Neural progenitor cell (in vitro differentiated cells): ENCODE results near the gene SLC9C2. TPM values are rescaled to one million over a fixed set of nuclear protein-coding genes. Genes with fewer than 3 reads are reported as not detected.
A peak's percentile ranks its signal among the peaks of the same experiment; 100 is the strongest.

Source experiments
- DNase-seq: peaks from one replicate; pipeline ENCODE4 v3.0.0-alpha.2; 2016; ENCODE audit warnings: low spot score
- H2AFZ ChIP-seq: fragments of 200-600 bp; sonication (generic); replicated peaks from 2 replicates; pipeline ENCODE4 v1.6.1; 2016; ENCODE audit warnings: antibody characterized with exemption
- H3F3A ChIP-seq: fragments of 200-600 bp; sonication (generic); 2 replicates; pipeline ENCODE4 v1.6.1; 2016; ENCODE audit warnings: antibody characterized with exemption, low read depth
- H3K27ac ChIP-seq: fragments of 200-600 bp; sonication (generic); 2 replicates; pipeline ENCODE4 v1.5.1; 2016; ENCODE audit warnings: mild to moderate bottlenecking
- H3K27me3 ChIP-seq: fragments of 200-600 bp; sonication (generic); 2 replicates; pipeline ENCODE4 v1.6.1; 2016; ENCODE audit warnings: mild to moderate bottlenecking, moderate library complexity
- H3K36me3 ChIP-seq: fragments of 200-600 bp; sonication (generic); 2 replicates; pipeline ENCODE4 v1.5.1; 2016
- H3K4me1 ChIP-seq: fragments of 200-600 bp; sonication (generic); 2 replicates; pipeline ENCODE4 v1.6.1; 2016; ENCODE audit warnings: mixed run types
- H3K4me2 ChIP-seq: fragments of 200-600 bp; sonication (generic); 2 replicates; pipeline ENCODE4 v1.6.1; 2016
- H3K4me3 ChIP-seq: fragments of 200-600 bp; sonication (generic); 2 replicates; pipeline ENCODE4 v1.5.1; 2016
- H3K79me2 ChIP-seq: fragments of 200-600 bp; sonication (generic); 2 replicates; pipeline ENCODE4 v1.6.1; 2016; ENCODE audit warnings: low read depth
- H3K9ac ChIP-seq: fragments of 200-600 bp; sonication (generic); 2 replicates; pipeline ENCODE4 v1.6.1; 2016
- H3K9me3 ChIP-seq: fragments of 200-600 bp; sonication (generic); 2 replicates; pipeline ENCODE4 v1.5.1; 2016; ENCODE audit warnings: low read depth
- H4K20me1 ChIP-seq: fragments of 200-600 bp; sonication (generic); 2 replicates; pipeline ENCODE4 v1.6.1; 2016; ENCODE audit warnings: low read depth
- H3K27ac Mint-ChIP-seq: 3 replicates; pipeline ENCODE4 v1.8.0; 2021; ENCODE audit warnings: mixed read lengths
- H3K27me3 Mint-ChIP-seq: 2 replicates; pipeline ENCODE4 v1.8.0; 2022; ENCODE audit warnings: low read depth, mild to moderate bottlenecking, inconsistent platforms, moderate library complexity, mixed read lengths; ENCODE audit not compliant: insufficient read depth
- H3K36me3 Mint-ChIP-seq: 3 replicates; pipeline ENCODE4 v1.8.0; 2021; ENCODE audit warnings: mixed read lengths
- H3K4me1 Mint-ChIP-seq: 3 replicates; pipeline ENCODE4 v1.8.0; 2021; ENCODE audit warnings: mixed read lengths
- H3K4me3 Mint-ChIP-seq: 3 replicates; pipeline ENCODE4 v1.8.0; 2021; ENCODE audit warnings: mild to moderate bottlenecking, moderate library complexity, mixed read lengths
- H3K9me3 Mint-ChIP-seq: 3 replicates; pipeline ENCODE4 v1.8.0; 2020; ENCODE audit warnings: mixed read lengths
- CTCF ChIP-seq: fragments of 200-600 bp; sonication (generic); IDR thresholded peaks from 2 replicates; pipeline ENCODE4 v1.5.1; 2017; ENCODE audit warnings: antibody characterized with exemption, mild to moderate bottlenecking
- EZH2 ChIP-seq: fragments of 200-600 bp; sonication (generic); IDR thresholded peaks from 2 replicates; pipeline ENCODE4 v1.6.1; 2017; ENCODE audit warnings: antibody characterized with exemption, mild to moderate bottlenecking, moderate library complexity
- EZH2phosphoT487 ChIP-seq: fragments of 200-600 bp; sonication (generic); IDR thresholded peaks from 2 replicates; pipeline ENCODE4 v1.6.1; 2017; ENCODE audit warnings: antibody characterized with exemption
- total RNA-seq: library from RNA; depleted of rRNA; stranded (reverse); fragments of >200 nt; gene quantifications from 2 replicates; pipeline ENCODE4 v1.2.3, GENCODE V29; 2015; ENCODE audit warnings: low replicate concordance

SLC9C2 gene
- total RNA-seq, 1 donor from 2014 or later = not detected

DNA sequence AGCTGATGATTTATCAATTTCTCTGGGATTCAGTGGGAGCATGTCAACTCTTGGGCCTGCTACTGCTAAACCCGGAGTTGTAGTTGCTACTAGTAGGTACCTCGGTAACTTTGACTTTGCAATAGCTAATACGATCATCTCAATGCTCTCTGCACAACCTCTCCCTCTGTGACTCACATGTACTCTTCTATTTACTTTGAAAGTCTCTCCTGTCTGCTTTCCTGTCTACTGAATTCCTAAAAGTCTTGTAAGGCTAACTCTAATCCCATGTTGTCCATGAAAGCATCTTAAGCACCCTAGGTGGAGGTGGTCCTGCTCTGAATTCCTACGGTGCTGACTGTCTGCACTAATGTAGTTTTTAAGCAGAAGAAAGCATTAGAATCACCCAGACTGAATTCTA is 29.3 kb downstream of the SLC9C2 start:
- Mint-ChIP-seq H3K36me3 (no peaks in the 10 kb centered on the region), H3K27ac (no peak overlapping the region), H3K9me3 (no peaks in the 10 kb centered on the region), H3K4me3 (no peak overlapping the region), H3K4me1 (peaks cover 3% of the 10 kb centered on the region), H3K27me3 (peaks cover 3% of the 10 kb centered on the region)
- DNase-seq = no peak
- Histone ChIP-seq H3K79me2 (no peaks in the 10 kb centered on the region), H3F3A (no peaks in the 10 kb centered on the region), H3K4me1 (peaks cover 7% of the 10 kb centered on the region), H2AFZ (peak overlapping the region; percentile 20), H3K27me3 (no peaks in the 10 kb centered on the region), H3K4me2 (no peak overlapping the region), H4K20me1 (no peaks in the 10 kb centered on the region), H3K9ac (no peak overlapping the region), H3K36me3 (no peaks in the 10 kb centered on the region), H3K9me3 (no peaks in the 10 kb centered on the region), H3K4me3 (no peak overlapping the region), H3K27ac (no peak overlapping the region)
- TF ChIP-seq CTCF (no peak), EZH2 (no peak), EZH2phosphoT487 (no peak)

DNA sequence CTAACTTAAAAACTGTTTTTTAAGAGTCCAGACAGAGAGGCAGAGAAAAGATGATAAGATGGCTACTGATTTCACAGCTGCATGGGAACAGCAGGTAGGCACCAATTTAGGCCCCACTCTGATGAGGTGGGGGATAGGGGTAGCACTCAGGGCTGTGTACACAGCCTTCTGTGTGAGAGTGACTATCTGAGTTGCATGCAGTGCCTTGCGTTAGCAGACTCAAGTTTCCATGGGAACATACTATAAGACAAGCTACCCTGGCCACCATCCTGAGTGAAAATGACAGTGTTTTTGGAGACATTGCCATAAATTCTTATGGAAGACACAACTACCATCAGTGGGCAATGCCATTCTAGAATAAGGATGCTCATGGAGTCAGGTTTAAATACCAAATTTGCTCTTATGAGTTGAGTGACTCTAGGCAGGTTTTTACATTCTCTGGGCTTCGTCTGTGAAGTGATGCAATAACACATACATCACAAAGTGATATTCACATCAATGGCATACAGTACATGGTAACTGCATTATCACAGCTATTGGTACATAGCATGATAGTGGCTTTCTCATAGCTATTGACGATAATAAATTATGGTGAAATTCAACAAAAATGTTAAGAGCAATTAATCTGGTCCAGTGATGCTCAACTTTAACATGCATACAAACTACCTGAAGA is 30.5 kb downstream of the SLC9C2 start:
- Histone ChIP-seq H3F3A (no peaks in the 10 kb centered on the region), H3K4me1 (no peaks in the 10 kb centered on the region), H3K27me3 (no peaks in the 10 kb centered on the region), H3K4me3 (no peak overlapping the region), H3K9ac (no peak overlapping the region), H3K36me3 (no peaks in the 10 kb centered on the region), H2AFZ (no peak overlapping the region), H4K20me1 (no peaks in the 10 kb centered on the region), H3K79me2 (no peaks in the 10 kb centered on the region), H3K27ac (no peak overlapping the region), H3K9me3 (no peaks in the 10 kb centered on the region), H3K4me2 (no peak overlapping the region)
- TF ChIP-seq CTCF = no peak
- no peak for TF ChIP-seq EZH2
- TF ChIP-seq EZH2phosphoT487 = no peak
- peaks cover 3% of the 10 kb centered on the region for H3K4me1 Mint-ChIP-seq
- DNase-seq = no peak
- H3K27me3 Mint-ChIP-seq = peaks cover 5% of the 10 kb centered on the region
- no peaks in the 10 kb centered on the region for H3K36me3 Mint-ChIP-seq
- no peak overlapping the region for H3K27ac Mint-ChIP-seq
- H3K9me3 Mint-ChIP-seq = peaks cover 5% of the 10 kb centered on the region
- no peak overlapping the region for H3K4me3 Mint-ChIP-seq

GRCh38 chr1:173570370-173571007 is 32.4 kb downstream of the SLC9C2 start:
- Mint-ChIP-seq H3K36me3 (no peaks in the 10 kb centered on the region), H3K9me3 (peaks cover 5% of the 10 kb centered on the region), H3K27ac (no peak overlapping the region), H3K27me3 (peaks cover 5% of the 10 kb centered on the region), H3K4me3 (no peak overlapping the region), H3K4me1 (peaks cover 3% of the 10 kb centered on the region)
- no peak overlapping the region for H3K4me3 ChIP-seq
- no peak for DNase-seq
- no peaks in the 10 kb centered on the region for H3F3A ChIP-seq
- H4K20me1 ChIP-seq = no peaks in the 10 kb centered on the region
- no peak overlapping the region for H3K4me2 ChIP-seq
- no peaks in the 10 kb centered on the region for H3K27me3 ChIP-seq
- H3K27ac ChIP-seq = no peak overlapping the region
- H3K36me3 ChIP-seq = no peaks in the 10 kb centered on the region
- H3K4me1 ChIP-seq = no peaks in the 10 kb centered on the region
- H3K9me3 ChIP-seq = no peaks in the 10 kb centered on the region
- TF ChIP-seq EZH2phosphoT487 (no peak), CTCF (no peak), EZH2 (no peak)
- peak overlapping the region; percentile 26 for H2AFZ ChIP-seq
- H3K9ac ChIP-seq = no peak overlapping the region
- H3K79me2 ChIP-seq = no peaks in the 10 kb centered on the region
